Measurements from ENCODE around the gene NECTIN2.
A peak's percentile ranks its signal among the peaks of the same experiment; 100 is the strongest.
"Not testable (repeated sequence)": the region's sequence is repeated elsewhere in the genome, so short reads cannot be mapped to it uniquely, and the experiment has no call there.

The NECTIN2 gene

DNA sequence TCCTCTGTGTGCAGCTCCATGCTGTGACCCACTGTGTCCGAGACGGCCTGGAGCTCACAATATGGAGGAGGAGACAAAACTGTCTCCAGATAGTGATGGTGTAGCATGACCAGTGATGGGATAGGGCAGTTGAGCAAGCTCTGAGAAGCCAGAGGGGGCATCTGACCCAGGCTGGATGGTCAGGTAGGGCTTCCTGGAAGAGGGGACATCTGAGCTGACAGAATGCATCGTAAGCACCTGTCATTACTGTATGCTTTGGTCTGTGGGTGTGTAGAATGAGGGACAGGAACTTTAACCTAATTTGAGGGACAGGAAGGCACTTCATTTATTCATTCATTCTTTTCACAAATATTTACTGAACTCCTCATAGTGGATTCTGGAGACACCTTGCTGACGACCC, 38.5 kb downstream of the NECTIN2 start:
- DNase-seq (ENCODE audit: low read depth in 2 of 2), result no peak

DNA sequence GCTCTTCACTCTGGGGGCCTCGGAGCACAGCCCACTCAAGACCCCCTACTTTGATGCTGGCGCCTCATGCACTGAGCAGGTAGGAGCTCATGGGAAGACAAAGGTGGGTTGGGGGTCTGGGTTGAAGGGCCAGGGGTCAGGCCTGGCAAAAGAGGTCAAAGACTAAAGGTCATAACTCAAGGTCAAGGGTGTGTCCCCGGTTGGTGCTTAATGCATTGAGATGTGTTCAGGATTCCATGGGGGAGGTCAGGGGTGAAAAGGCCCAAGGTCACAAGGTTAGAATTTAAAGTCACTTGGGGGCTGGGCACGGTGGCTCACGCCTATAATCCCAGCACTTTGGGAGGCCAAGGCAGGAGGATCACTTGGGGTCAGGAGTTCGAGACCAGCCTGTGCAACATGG, 40.0 kb downstream of the NECTIN2 start:
- DNase-seq (ENCODE audit: low read depth in 2 of 2), result no peak

- DNase-seq (ENCODE audit: low read depth in 2 of 2), result no peak
These were observed 41.6 kb downstream of the NECTIN2 start for GRCh38 chr19:44887648-44888047.

- DNase-seq (ENCODE audit: low read depth in 2 of 2), result not testable (repeated sequence)
These were observed 42.2 kb downstream of the NECTIN2 start for GRCh38 chr19:44888335-44888734.

- no peak for DNase-seq (ENCODE audit: low read depth in 2 of 2)
These were observed 43.8 kb downstream of the NECTIN2 start for GRCh38 chr19:44889830-44890365.

DNA sequence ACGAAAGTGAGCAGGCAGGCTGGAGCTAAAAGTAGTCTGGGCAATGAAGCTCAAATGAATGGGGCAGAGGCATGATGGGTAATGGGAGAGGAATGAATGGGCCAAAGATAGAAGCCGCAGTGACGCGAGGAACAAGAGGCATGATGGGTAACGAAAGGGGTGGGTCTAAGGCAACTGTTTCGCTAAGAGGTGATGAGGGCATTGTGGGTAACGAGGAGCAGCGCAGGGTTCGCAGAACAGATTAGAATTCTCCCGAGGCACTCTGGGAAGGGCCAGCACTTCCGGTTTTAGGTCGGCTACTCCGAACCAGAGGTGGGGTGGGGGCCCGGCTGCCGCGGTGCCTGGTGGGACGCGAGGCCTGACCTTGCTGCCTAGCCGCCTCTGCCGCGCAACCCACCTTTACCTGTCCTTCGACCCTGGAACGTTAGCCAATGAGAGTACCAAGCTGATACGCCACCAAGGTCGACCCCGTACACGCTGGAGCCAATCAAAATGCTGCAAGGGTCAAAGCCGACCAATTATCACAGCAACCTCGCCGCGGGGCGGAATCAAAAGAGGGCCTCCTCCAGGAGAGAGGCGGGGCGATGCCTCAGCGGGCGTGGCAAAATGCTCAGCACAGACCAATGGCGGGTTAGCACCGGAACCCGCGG, 44.4 kb downstream of the NECTIN2 start:
- peak; percentile 97 to 100 for DNase-seq (ENCODE audit: low read depth in 2 of 2)

DNA sequence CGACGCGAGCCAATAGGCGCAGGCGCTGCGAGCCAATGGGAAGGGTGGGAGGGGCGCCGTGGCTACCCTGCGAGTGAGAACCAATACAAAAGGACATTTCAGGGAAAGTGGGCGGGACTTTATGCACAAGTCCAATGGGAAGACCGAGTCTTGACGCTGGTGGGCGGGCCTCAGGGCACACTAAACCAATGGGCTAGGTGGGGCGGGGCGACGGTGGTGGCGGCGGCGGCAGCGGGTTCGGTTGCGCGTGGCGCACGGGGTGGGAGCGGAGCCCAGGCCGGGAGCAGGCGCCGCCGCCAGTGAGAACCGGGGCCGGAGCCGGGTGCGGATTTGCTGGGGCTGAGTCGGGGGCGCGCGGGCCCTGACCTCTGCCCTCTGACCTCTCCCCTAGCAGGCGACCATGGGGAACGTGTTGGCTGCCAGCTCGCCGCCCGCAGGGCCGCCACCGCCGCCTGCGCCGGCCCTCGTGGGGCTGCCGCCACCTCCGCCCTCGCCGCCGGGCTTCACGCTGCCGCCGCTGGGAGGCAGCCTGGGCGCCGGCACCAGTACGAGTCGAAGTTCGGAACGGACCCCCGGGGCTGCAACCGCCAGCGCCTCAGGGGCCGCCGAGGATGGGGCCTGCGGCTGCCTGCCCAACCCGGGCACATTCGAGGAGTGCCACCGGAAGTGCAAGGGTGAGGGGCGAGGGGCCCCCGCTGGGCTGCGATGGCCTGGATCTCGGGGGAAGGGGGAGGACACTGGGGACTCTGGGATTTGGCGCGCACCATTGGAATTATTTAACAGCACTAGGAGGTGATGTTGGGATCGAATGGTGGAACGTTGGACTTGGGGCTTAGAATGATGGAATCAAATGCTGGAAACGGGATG, 45.2 kb downstream of the NECTIN2 start, which contains the start of gene TOMM40:
Gene TOMM40 (plus strand): TSS at position 239 of the 867 bp plus-strand sequence. CDS start 162 bp downstream, at position 401.
- DNase-seq (ENCODE audit: low read depth in 2 of 2), result peak in 1 of 2 experiments; percentile 100

- no peak for DNase-seq (ENCODE audit: low read depth in 2 of 2)
These were observed 46.8 kb downstream of the NECTIN2 start for GRCh38 chr19:44892932-44893331.

GRCh38 chr19:44893332-44894051, 47.4 kb downstream of the NECTIN2 start:
- no peak for DNase-seq (ENCODE audit: low read depth in 2 of 2)

- no peak for DNase-seq (ENCODE audit: low read depth in 2 of 2)
These were observed 47.9 kb downstream of the NECTIN2 start for GRCh38 chr19:44894052-44894400.

GRCh38 chr19:44894946-44895345, 48.8 kb downstream of the NECTIN2 start:
- DNase-seq (ENCODE audit: low read depth in 2 of 2), result no peak

DNA sequence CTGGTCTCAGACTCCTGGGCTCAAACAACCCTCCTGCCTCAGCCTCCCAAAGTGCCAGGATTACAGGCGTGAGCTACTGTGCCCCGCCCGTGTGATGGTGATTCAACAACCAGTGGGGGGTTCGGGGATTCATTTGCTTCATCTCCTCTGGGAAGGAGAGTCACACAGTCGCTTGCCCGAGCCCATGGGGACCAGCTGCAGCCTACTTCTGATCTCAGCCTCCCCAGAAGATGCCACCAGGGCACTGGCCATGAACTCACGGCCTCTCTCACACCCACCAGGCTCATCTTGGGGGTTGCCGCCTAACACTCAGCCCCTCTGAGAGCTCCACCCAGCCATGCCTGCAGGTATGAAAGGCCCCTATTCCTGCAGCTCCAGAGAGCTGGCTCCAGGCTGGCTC, 51.7 kb downstream of the NECTIN2 start:
- DNase-seq (ENCODE audit: low read depth in 2 of 2), result no peak

GRCh38 chr19:44900328-44901244, 54.5 kb downstream of the NECTIN2 start:
- DNase-seq (ENCODE audit: low read depth in 2 of 2), result no peak

- no peak for DNase-seq (ENCODE audit: low read depth in 2 of 2)
These were observed 57.1 kb downstream of the NECTIN2 start for GRCh38 chr19:44903216-44903601.

DNA sequence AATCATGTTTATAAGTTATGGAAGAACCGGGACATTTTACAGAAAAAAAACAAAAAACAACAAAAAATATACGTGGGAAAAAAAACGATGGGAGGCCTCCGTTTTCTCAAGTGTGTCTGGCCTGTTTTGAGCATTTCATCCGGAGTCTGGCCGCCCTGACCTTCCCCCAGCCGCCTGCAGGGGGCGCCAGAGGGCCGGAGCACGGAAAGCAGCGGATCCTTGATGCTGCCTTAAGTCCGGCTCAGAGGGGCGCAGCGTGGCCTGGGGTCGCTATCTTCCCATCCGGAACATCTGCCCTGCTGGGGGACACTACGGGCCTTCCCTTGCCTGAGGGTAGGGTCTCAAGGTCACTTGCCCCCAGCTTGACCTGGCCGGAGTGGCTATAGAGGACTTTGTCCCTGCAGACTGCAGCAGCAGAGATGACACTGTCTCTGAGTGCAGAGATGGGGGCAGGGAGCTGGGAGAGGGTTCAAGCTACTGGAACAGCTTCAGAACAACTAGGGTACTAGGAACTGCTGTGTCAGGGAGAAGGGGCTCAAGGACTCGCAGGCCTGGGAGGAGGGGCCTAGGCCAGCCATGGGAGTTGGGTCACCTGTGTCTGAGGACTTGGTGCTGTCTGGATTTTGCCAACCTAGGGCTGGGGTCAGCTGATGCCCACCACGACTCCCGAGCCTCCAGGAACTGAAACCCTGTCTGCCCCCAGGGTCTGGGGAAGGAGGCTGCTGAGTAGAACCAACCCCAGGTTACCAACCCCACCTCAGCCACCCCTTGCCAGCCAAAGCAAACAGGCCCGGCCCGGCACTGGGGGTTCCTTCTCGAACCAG, 57.7 kb downstream of the NECTIN2 start:
- no peak for DNase-seq (ENCODE audit: low read depth in 2 of 2)

- no peak for DNase-seq (ENCODE audit: low read depth in 2 of 2)
These were observed 58.4 kb downstream of the NECTIN2 start for GRCh38 chr19:44904426-44904994.

DNA sequence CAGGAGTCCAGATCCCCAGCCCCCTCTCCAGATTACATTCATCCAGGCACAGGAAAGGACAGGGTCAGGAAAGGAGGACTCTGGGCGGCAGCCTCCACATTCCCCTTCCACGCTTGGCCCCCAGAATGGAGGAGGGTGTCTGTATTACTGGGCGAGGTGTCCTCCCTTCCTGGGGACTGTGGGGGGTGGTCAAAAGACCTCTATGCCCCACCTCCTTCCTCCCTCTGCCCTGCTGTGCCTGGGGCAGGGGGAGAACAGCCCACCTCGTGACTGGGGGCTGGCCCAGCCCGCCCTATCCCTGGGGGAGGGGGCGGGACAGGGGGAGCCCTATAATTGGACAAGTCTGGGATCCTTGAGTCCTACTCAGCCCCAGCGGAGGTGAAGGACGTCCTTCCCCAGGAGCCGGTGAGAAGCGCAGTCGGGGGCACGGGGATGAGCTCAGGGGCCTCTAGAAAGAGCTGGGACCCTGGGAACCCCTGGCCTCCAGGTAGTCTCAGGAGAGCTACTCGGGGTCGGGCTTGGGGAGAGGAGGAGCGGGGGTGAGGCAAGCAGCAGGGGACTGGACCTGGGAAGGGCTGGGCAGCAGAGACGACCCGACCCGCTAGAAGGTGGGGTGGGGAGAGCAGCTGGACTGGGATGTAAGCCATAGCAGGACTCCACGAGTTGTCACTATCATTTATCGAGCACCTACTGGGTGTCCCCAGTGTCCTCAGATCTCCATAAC, 59.5 kb downstream of the NECTIN2 start, which contains the start of gene APOE:
Gene APOE (plus strand): TSS at position 360 of the 724 bp plus-strand sequence. CDS start 829 bp downstream, outside the sequence.
- DNase-seq (ENCODE audit: low read depth in 2 of 2), result no peak

- no peak for DNase-seq (ENCODE audit: low read depth in 2 of 2)
These were observed 61.5 kb downstream of the NECTIN2 start for GRCh38 chr19:44907613-44908012.
